ENCODE results near the gene IFT81. TPM values are rescaled to one million over a fixed set of nuclear protein-coding genes. Genes with fewer than 3 reads are reported as not detected.

IFT81 gene
- total and polyA plus RNA-seq, 2 of the 13 experiments (the other 11 are each of a cell fraction or from before 2014, with no cell fraction given), result 4.2 to 13.0 TPM

DNA sequence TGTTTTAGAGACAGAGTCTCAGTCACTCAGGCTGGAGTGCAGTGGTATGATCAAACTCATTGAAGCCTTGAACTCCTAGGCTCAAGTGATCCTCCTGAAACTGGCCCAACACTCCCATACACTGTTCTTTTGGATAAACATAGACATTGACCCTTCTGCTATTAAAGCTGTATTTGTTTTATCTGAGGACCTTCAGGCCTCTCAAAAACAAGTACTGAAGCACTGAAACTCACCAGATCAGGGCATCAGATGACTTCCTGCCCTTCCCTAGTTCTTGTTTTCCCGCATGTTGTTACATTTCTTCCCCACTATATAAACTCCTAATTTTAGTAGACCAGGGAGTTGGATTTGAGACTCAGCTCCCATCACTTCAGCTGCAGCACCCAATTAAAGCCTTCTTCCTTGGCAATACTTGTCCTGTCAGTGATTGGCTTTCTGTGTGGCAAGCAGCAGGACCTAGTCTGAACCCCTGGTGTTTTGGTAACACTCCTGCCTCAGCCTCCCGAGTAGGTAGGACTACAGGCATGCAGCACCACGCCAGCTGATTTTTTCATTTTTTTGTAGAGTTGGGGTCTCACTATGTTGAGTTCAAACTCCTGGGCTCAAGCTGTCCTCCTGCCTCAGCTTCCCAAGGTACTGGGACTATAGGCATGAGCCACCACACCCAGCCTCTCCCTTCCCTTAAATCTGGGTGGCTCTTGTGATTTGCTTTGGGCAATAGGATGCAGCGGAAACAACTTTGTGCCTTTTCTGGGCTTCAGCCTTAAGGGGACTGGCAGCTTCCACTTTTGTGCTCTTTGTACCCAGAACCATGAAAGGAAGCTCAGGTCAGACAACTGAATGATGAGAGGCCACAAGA is 12.5 kb upstream of the IFT81 start (continued):
- TF ChIP-seq, protein P1, sequence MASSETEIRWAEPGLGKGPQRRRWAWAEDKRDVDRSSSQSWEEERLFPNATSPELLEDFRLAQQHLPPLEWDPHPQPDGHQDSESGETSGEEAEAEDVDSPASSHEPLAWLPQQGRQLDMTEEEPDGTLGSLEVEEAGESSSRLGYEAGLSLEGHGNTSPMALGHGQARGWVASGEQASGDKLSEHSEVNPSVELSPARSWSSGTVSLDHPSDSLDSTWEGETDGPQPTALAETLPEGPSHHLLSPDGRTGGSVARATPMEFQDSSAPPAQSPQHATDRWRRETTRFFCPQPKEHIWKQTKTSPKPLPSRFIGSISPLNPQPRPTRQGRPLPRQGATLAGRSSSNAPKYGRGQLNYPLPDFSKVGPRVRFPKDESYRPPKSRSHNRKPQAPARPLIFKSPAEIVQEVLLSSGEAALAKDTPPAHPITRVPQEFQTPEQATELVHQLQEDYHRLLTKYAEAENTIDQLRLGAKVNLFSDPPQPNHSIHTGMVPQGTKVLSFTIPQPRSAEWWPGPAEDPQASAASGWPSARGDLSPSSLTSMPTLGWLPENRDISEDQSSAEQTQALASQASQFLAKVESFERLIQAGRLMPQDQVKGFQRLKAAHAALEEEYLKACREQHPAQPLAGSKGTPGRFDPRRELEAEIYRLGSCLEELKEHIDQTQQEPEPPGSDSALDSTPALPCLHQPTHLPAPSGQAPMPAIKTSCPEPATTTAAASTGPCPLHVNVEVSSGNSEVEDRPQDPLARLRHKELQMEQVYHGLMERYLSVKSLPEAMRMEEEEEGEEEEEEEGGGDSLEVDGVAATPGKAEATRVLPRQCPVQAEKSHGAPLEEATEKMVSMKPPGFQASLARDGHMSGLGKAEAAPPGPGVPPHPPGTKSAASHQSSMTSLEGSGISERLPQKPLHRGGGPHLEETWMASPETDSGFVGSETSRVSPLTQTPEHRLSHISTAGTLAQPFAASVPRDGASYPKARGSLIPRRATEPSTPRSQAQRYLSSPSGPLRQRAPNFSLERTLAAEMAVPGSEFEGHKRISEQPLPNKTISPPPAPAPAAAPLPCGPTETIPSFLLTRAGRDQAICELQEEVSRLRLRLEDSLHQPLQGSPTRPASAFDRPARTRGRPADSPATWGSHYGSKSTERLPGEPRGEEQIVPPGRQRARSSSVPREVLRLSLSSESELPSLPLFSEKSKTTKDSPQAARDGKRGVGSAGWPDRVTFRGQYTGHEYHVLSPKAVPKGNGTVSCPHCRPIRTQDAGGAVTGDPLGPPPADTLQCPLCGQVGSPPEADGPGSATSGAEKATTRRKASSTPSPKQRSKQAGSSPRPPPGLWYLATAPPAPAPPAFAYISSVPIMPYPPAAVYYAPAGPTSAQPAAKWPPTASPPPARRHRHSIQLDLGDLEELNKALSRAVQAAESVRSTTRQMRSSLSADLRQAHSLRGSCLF (CRISPR knock-in tag; IDR thresholded peaks at IDR 0.05; ENCODE audit: borderline replicate concordance), result no peak
- TF ChIP-seq ATF3 (CRISPR knock-in tag; IDR thresholded peaks at IDR 0.05) (no peak), ZNF570 (CRISPR knock-in tag; IDR thresholded peaks at IDR 0.05; ENCODE audit: borderline replicate concordance) (no peak), ZNF552 (CRISPR knock-in tag; IDR thresholded peaks at IDR 0.05; ENCODE audit: borderline replicate concordance) (no peak), BRCA1 (CRISPR knock-in tag; IDR thresholded peaks at IDR 0.05) (no peak), HNRNPH1 (optimal IDR thresholded peaks at IDR 0.05; ENCODE audit: low read depth, low read length) (no peak), ARNT2 (CRISPR knock-in tag; IDR thresholded peaks at IDR 0.05; ENCODE audit: low read depth) (no peak), TIGD3 (CRISPR knock-in tag; IDR thresholded peaks at IDR 0.05; ENCODE audit: borderline replicate concordance) (no peak), FOSL2 (CRISPR knock-in tag; IDR thresholded peaks at IDR 0.05) (peak; percentile 34; the same call in 1 of the 2 replicates), SP1 (IDR thresholded peaks at IDR 0.05) (no peak), SP1 (CRISPR knock-in tag; IDR thresholded peaks at IDR 0.05) (no peak), ZNF557 (CRISPR knock-in tag; IDR thresholded peaks at IDR 0.05) (no peak), MED8 (CRISPR knock-in tag; IDR thresholded peaks at IDR 0.05; ENCODE audit: insufficient replicate concordance) (no peak), MIXL1 (CRISPR knock-in tag; IDR thresholded peaks at IDR 0.05) (peak; percentile 67; the same call in 1 of the 2 replicates), ZFAT (CRISPR knock-in tag; conservative IDR thresholded peaks at IDR 0.05) (no peak), HDAC1 (CRISPR knock-in tag; IDR thresholded peaks at IDR 0.05) (no peak; the same call in 1 of the 2 replicates), ARID2 (CRISPR knock-in tag; IDR thresholded peaks at IDR 0.05; ENCODE audit: borderline replicate concordance) (no peak), NFYB (CRISPR knock-in tag; IDR thresholded peaks at IDR 0.05) (no peak)
- TF ChIP-seq, protein P2, sequence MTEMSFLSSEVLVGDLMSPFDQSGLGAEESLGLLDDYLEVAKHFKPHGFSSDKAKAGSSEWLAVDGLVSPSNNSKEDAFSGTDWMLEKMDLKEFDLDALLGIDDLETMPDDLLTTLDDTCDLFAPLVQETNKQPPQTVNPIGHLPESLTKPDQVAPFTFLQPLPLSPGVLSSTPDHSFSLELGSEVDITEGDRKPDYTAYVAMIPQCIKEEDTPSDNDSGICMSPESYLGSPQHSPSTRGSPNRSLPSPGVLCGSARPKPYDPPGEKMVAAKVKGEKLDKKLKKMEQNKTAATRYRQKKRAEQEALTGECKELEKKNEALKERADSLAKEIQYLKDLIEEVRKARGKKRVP (CRISPR knock-in tag; IDR thresholded peaks at IDR 0.05), result no peak
- TF ChIP-seq, protein P3, sequence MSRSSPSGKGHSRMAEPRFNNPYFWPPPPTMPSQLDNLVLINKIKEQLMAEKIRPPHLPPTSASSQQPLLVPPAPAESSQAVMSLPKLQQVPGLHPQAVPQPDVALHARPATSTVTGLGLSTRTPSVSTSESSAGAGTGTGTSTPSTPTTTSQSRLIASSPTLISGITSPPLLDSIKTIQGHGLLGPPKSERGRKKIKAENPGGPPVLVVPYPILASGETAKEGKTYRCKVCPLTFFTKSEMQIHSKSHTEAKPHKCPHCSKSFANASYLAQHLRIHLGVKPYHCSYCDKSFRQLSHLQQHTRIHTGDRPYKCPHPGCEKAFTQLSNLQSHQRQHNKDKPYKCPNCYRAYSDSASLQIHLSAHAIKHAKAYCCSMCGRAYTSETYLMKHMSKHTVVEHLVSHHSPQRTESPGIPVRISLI (CRISPR knock-in tag; IDR thresholded peaks at IDR 0.05; ENCODE audit: borderline replicate concordance), result peak; percentile 98

Measured in HepG2 (cell line).